GM06990 (cell line): Measurements from ENCODE around the gene MGAT4D.

ENCODE experiments used
- DNase-seq: peaks from one replicate; pipeline ENCODE4 v3.0.0-alpha.2; 2011; ENCODE audit not compliant: insufficient read length; ENCODE audit errors: extremely low read depth
- H3K27me3 ChIP-seq: replicated peaks from 2 replicates; pipeline ENCODE4 v1.6.0; 2011; ENCODE audit warnings: low read length; ENCODE audit not compliant: control insufficient read depth, insufficient read depth
- H3K36me3 ChIP-seq: 2 replicates; pipeline ENCODE4 v1.5.1; 2011; ENCODE audit warnings: low read length; ENCODE audit not compliant: control insufficient read depth, insufficient read depth
- H3K4me3 ChIP-seq: replicated peaks from 2 replicates; pipeline ENCODE4 v1.5.1; 2011; ENCODE audit warnings: low read depth, mild to moderate bottlenecking, control low read depth, low read length
- TF ChIP-seq, protein P1 (sequence below): IDR thresholded peaks from 2 replicates; pipeline ENCODE4 v1.5.1; 2011; ENCODE audit warnings: low read length, control low read depth, mild to moderate bottlenecking, inconsistent platforms; ENCODE audit not compliant: insufficient read depth, poor library complexity, severe bottlenecking

MGAT4D gene

DNA sequence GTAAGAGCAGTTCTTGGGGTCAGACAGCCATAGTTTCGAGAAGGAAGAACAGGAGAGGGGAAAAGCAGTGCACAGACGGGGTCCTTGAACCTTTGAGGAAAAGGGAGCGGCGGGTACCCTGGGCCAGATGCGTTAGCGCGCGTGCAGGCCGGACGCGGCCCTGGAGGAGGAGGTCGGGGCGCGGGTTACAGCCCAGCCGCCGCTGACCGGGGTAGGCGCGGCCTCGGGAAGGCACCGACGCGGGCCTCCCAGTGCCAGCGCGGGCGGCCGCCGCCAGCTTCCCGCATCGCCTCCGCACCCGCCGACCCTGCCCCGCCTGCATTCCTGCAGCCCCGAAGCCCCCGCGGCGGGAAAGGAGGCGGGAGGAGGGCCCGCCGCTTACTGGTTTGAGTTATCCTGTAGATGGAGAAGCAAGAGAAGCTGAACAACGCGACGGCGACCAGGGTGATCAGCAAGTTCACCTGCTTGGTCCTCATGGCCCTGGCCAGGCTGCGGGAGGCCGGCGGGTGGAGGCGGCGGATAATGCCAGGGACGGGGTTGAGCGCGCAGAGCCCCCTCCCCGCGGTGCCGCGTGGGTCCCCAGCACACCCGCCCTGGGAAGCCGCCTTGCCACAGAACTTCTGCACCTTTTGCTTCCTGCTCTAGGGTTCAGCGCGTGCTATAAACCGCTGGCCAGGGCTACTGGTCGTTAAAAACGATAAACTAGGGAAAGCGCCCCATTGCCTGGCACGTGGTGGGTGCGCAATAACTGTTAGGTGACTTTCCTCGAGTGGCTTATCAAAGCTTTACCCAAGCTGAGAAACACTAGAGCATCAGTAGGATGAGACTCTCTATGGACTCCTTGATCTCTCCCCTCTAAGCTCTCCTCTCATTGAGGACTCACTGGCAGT lies at the start of gene MGAT4D:
MGAT4D (minus strand) TSS at position 547 of the 890 bp plus-strand sequence; CDS start at position 476, 71 bp downstream.
- no peak for DNase-seq
- Histone ChIP-seq H3K36me3 (no peaks in the 10 kb centered on the region), H3K4me3 (no peak within 1 kb of the TSS), H3K27me3 (no peaks in the 10 kb centered on the region)
- TF ChIP-seq, protein P1, sequence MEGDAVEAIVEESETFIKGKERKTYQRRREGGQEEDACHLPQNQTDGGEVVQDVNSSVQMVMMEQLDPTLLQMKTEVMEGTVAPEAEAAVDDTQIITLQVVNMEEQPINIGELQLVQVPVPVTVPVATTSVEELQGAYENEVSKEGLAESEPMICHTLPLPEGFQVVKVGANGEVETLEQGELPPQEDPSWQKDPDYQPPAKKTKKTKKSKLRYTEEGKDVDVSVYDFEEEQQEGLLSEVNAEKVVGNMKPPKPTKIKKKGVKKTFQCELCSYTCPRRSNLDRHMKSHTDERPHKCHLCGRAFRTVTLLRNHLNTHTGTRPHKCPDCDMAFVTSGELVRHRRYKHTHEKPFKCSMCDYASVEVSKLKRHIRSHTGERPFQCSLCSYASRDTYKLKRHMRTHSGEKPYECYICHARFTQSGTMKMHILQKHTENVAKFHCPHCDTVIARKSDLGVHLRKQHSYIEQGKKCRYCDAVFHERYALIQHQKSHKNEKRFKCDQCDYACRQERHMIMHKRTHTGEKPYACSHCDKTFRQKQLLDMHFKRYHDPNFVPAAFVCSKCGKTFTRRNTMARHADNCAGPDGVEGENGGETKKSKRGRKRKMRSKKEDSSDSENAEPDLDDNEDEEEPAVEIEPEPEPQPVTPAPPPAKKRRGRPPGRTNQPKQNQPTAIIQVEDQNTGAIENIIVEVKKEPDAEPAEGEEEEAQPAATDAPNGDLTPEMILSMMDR = no peak

DNA sequence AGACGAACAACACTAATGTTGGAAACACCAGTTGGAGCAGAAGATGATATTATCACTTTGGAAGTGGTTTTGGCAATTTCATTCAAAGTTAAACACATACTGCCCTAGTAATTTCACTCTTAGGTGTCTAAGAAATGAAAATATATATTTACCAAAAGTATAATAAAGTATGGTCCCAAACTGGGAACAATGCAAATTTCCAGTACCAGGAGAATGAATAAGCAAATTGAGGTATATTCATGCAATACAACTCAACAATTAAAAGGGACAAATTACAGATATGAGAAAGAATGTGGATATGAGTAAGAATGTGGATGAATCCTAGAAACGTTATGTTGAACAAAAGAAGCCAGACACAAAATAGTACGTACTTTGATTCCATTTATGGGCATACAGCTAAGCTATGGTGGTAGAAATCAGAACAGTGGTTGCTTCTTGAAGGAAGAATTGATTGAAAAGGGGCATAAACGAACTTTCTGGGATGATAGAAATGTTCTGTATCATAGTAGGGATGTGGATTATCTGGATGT lies 35.9 kb upstream of the MGAT4D start:
- no peaks in the 10 kb centered on the region for H3K27me3 ChIP-seq
- TF ChIP-seq, protein P1 = no peak
- no peaks in the 10 kb centered on the region for H3K36me3 ChIP-seq
- H3K4me3 ChIP-seq = no peak overlapping the region
- no peak for DNase-seq

DNA sequence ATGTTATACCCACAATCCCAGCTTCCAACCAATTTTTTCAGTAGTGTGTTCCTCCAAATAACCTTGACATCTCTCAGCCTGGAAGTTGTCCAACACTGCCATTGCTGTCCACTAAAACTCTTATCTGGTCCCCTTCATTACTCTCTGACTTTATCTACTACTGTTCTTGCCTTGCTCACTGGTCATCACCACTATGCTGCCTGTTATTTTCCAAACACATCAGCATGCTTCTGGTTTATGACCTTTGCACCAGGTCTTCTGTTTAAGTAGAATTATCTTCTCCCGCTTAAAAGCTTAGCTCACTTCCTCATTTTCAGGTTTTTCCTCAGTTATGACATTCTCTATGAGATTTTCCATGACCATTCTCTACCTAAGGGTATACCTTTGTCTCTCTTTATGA lies 31.3 kb upstream of the MGAT4D start:
- no peaks in the 10 kb centered on the region for H3K27me3 ChIP-seq
- DNase-seq = no peak
- TF ChIP-seq, protein P1 = no peak
- no peaks in the 10 kb centered on the region for H3K36me3 ChIP-seq
- H3K4me3 ChIP-seq = no peak overlapping the region

DNA sequence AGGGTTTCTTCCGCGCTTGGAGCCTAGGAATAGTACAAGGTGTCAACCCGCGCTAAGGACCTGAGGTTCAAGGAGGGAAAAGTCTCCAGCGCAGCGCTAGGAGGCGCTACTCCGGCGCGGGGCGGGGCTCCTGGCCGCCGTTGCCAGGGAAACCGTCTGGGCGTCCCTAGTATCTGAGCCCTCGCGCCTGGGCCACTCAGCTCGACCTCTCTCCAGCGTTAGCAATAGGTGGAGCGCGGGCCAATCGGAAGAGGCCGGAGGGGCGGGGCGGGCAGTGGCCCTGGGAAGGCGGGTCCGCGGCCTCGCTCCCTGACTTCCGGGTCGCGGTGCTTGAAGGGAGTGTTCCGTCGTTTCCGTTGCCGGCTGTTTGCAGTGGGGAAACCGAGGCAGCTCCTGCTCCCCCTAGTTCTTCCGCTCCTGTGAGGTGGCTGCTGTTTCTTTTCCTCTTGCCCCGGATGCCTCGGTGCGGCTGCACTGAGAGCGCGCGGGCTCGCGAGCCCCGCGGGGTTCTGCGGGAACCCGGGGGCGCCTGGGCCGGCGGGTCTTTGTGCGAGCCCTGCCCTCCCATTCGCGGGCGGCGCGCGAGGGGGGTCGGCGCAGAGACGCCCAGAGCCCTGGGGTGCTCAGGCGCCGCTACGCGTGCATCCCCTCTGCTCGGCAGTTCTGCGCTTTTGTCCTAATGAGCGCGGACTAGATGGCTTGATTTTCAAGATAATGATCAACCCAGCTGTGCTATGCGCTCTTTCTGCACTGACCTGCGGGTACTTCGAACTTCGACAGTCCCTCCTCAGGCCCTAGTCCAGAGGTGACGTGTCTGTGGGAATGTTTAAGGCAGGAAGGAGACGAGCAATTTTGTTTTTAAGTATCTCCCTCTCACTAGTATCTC lies 26.0 kb upstream of the MGAT4D start, which contains the start of gene ELMOD2:
ELMOD2 (plus strand) TSS at position 312 of the 886 bp plus-strand sequence. CDS start 1,261 bp downstream, outside the sequence.
- DNase-seq = peak; percentile 97
- Histone ChIP-seq H3K36me3 (no peaks in the 10 kb centered on the region), H3K4me3 (peak within 1 kb of the TSS; percentile 75)

DNA sequence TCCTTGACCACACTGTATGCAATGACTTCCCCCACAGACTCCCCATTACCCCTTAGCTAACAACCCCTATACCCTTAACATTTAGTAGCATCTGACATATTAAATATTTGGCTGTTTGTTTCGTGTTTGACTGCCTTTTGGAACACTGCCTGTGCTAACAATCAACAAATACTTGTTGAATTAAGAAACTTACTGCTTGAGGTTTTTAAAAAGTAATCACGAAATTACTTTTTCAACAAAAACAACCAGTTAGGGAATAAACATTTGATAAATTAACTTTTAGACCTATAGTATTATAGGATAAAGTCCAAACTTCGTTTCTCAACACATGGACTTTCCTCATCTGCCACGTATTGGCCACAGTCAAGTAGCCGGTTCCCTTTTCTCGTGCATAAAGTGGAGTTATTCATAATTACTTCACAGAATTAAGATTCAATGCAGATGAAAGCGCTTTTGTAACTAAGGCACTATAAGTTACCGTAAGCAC lies 25.3 kb upstream of the MGAT4D start:
- no peak for DNase-seq
- TF ChIP-seq, protein P1 = no peak
- Histone ChIP-seq H3K27me3 (no peaks in the 10 kb centered on the region), H3K4me3 (peak overlapping the region; percentile 16; the same call in 1 of the 2 replicates), H3K36me3 (no peaks in the 10 kb centered on the region)

More for the DNA sequence above, 26.0 kb upstream of the MGAT4D start, which contains the start of gene ELMOD2:
- no peaks in the 10 kb centered on the region for H3K27me3 ChIP-seq
- TF ChIP-seq, protein P1 = peak; percentile 97
